ENCODE measurements around the gene COG2. TPM values are rescaled to one million over a fixed set of nuclear protein-coding genes. Genes with fewer than 3 reads are reported as not detected.

COG2 gene
- total and polyA plus RNA-seq, 2 of the 13 experiments (the other 11 are each of a cell fraction or from before 2014, with no cell fraction given), result 16.8 to 36.3 TPM

GRCh38 chr1:230713915-230714764, 71.9 kb downstream of the COG2 start, which contains the start of gene AGT (continued):
- TF ChIP-seq, protein P1, sequence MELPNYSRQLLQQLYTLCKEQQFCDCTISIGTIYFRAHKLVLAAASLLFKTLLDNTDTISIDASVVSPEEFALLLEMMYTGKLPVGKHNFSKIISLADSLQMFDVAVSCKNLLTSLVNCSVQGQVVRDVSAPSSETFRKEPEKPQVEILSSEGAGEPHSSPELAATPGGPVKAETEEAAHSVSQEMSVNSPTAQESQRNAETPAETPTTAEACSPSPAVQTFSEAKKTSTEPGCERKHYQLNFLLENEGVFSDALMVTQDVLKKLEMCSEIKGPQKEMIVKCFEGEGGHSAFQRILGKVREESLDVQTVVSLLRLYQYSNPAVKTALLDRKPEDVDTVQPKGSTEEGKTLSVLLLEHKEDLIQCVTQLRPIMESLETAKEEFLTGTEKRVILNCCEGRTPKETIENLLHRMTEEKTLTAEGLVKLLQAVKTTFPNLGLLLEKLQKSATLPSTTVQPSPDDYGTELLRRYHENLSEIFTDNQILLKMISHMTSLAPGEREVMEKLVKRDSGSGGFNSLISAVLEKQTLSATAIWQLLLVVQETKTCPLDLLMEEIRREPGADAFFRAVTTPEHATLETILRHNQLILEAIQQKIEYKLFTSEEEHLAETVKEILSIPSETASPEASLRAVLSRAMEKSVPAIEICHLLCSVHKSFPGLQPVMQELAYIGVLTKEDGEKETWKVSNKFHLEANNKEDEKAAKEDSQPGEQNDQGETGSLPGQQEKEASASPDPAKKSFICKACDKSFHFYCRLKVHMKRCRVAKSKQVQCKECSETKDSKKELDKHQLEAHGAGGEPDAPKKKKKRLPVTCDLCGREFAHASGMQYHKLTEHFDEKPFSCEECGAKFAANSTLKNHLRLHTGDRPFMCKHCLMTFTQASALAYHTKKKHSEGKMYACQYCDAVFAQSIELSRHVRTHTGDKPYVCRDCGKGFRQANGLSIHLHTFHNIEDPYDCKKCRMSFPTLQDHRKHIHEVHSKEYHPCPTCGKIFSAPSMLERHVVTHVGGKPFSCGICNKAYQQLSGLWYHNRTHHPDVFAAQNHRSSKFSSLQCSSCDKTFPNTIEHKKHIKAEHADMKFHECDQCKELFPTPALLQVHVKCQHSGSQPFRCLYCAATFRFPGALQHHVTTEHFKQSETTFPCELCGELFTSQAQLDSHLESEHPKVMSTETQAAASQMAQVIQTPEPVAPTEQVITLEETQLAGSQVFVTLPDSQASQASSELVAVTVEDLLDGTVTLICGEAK (IDR thresholded peaks at IDR 0.05), result no peak
- TF ChIP-seq, protein P1 (CRISPR knock-in tag; IDR thresholded peaks at IDR 0.05), result peak; percentile 92
- TF ChIP-seq, protein P2, sequence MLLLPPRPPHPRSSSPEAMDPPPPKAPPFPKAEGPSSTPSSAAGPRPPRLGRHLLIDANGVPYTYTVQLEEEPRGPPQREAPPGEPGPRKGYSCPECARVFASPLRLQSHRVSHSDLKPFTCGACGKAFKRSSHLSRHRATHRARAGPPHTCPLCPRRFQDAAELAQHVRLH (CRISPR knock-in tag; IDR thresholded peaks at IDR 0.05; ENCODE audit: borderline replicate concordance, low read depth), result peak; percentile 91; the same call in 1 of the 2 replicates
- TF ChIP-seq KLF13 (CRISPR knock-in tag; IDR thresholded peaks at IDR 0.05) (no peak), SOX13 (IDR thresholded peaks at IDR 0.05) (peak; percentile 54; the same call in 1 of the 2 replicates), SOX13 (CRISPR knock-in tag; conservative IDR thresholded peaks at IDR 0.05 in 1 of 2, IDR thresholded peaks at IDR 0.05 in 1 of 2) (peak in 1 of 2 experiments; percentile 89; a peak in 2 of 4 replicates), ZNF468 (CRISPR knock-in tag; IDR thresholded peaks at IDR 0.05) (no peak), TRIM22 (IDR thresholded peaks at IDR 0.05) (no peak), ARHGAP35 (CRISPR knock-in tag; IDR thresholded peaks at IDR 0.05; ENCODE audit: borderline replicate concordance) (0 out of 2 replicates have a peak, but pooled peaks have one; percentile 39), ZNF441 (CRISPR knock-in tag; IDR thresholded peaks at IDR 0.05; ENCODE audit: borderline replicate concordance) (peak; percentile 90), CSRNP2 (CRISPR knock-in tag; conservative IDR thresholded peaks at IDR 0.05; ENCODE audit: low read depth) (no peak), HOXA5 (CRISPR knock-in tag; IDR thresholded peaks at IDR 0.05) (peak; percentile 89), SCMH1 (CRISPR knock-in tag; IDR thresholded peaks at IDR 0.05; ENCODE audit: borderline replicate concordance) (no peak)
- TF ChIP-seq, protein P3, sequence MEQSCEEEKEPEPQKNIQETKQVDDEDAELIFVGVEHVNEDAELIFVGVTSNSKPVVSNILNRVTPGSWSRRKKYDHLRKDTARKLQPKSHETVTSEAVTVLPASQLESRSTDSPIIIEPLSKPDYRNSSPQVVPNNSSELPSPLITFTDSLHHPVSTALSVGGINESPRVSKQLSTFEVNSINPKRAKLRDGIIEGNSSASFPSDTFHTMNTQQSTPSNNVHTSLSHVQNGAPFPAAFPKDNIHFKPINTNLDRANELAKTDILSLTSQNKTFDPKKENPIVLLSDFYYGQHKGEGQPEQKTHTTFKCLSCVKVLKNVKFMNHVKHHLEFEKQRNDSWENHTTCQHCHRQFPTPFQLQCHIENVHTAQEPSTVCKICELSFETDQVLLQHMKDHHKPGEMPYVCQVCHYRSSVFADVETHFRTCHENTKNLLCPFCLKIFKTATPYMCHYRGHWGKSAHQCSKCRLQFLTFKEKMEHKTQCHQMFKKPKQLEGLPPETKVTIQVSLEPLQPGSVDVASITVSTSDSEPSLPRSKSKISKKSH (CRISPR knock-in tag; IDR thresholded peaks at IDR 0.05; ENCODE audit: borderline replicate concordance), result peak; percentile 89; the same call in 1 of the 2 replicates
